ENCODE measurements around the gene RBM39. TPM values are rescaled to one million over a fixed set of nuclear protein-coding genes. Genes with fewer than 3 reads are reported as not detected.

The RBM39 gene
- polyA plus RNA-seq, 1 donor = 282 TPM

DNA sequence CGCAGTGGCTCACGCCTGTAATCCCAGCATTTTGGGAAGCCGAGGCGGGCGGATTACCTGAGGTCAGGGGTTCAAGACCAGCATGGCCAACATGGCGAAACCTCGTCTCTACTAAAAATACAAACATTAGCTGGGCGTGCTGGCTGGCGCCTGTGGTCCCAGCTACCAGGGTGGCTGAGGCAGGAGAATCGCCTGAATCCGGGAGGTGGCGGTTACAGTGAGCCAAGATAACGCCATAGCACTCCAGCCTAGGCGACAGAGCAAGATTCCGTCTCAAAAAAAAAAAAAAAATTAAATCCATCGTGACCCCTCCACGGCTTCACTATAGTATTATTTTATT lies 76.1 kb downstream of the RBM39 start:
- no peak for DNase-seq

DNA sequence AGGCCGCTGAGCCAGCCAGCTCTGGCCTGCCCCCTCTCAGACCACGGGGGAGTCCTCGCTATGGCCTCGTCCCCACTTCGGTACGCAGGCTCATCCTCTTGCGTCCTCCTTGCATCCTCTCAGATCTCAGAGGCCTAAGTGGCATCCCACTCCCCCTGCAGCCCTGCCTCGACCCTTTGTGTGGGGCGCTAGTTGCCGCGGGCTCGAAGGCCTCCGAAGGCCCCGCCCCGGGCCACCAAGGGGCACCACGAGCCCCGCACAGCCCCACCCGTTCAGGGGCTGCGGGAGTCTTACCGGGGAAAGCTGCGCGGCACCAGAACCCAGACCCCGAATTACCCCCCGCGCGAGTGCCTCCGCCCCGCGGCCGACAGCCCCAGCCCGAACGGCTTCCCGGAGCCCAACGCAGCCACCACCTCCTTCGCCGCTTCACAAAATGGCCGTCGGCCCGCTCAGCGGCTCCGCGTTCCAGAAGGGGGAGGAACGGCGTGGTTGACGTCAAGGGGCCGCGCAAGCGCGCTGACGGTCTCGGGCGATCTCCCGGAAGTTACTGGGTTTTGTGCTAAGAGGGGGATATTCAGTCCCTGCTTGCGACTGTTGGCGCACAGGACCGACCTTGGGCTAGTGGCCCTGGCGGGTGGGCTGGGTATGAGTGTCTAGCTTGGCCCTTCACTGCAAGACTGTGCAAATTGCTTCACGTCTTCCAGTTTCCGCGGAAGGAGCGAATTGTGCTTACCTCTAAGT lies 77.4 kb downstream of the RBM39 start, which contains the start of the genes CPNE1 and RBM12:
Gene CPNE1 (minus strand): TSS at position 435 of the 741 bp plus-strand sequence. CDS start 31,977 bp downstream, outside the sequence.
Gene RBM12 (minus strand): TSS at position 435 of the 741 bp plus-strand sequence. CDS start 9,578 bp downstream, outside the sequence.
- peak; percentile 95 for DNase-seq

DNA sequence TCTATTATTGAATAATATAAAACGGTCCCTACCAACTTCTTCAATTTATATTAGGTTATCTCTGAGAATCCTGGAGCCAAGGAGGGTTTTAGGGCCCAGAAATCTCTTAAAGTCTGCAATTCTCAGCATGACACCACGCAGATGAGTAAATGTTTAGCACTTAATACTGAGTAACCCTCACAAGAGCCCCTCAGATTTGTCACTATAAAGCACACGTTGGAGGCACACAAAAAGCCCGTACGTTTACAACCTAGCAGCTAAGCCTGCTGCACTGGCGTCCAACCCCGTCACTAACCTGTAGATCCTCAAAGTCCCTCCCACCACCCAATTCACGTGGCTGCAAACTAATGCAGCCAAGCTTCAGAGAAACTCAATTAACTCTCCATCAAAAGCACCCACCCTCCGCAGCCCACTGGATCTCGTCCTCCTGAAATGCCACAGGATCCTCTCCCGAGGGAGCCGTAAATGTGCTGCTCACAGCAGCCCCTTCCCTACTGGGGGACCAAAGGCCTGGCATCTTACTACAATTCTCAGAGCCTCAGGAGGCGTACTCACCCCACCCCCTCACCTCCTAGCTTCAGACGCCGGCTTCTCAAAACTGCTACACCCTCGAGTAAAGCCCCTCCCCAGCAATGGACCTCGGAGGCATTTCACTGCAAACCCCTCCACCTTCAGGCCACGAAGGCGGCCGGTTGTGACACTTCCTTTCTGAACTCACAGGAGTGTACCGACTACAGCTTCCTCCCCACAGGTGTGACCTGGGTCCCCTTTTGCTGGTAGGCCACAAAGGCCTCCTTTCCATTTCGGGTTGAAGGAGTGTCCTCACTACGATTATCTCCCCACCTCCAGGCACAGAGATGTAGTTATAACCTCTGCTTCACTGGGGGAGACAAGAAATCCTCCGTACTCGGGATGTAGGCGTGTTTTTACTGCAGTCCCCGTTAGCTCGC lies 78.3 kb downstream of the RBM39 start:
- no peak for DNase-seq

DNA sequence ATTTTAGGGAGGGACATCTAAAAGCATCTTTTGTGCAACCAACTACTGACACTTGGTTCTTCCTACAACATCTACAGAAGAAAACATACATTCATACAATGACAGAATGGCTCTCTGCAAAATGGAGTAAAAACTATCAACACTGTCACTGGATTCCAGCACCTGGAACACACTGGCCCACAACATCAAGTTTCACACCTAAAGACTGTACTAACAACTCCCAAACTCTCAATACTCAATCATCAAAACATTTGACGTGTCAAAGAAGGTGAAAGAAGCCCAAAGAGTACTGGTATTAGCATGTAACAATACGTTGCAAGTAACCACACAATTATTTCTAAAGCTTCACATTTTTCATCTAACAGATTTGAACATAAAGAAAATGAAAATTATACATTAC lies 79.5 kb downstream of the RBM39 start:
- DNase-seq = no peak

DNA sequence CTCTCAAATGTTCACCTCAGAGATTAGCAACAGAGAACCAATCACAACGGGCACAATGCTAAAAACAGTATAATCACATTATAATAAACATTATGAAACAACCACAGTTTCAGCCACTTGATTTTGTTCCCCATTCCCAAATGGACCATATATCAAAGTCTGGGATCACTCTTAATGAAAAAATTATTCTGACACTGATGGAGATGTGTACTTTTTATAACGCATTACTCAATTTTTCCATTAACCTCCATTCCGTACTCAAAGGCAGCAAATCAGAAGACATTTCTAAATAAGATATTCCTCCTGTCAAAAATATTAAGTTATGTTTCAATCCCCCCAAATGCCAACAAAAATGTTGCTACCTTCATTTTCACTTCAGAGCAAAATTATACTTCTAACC lies 80.2 kb downstream of the RBM39 start:
- DNase-seq = no peak

DNA sequence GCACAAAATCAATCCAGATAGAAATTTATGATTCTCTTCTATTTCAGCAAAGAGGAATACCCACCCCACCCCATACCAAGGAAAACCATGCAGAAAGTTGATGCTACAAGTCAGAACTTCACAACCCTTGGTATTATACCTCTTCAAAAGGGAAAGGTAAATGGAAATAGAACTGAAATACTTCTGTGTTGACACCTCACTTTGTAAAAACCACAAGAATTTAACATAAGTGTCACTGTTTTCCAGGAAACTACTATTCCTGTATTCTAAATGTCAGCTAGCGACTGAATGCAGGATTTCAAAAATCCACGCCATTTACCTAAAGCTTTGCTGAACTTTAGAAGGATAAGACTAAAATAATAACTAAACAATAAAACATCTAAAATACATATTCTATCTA lies 81.0 kb downstream of the RBM39 start:
- no peak for DNase-seq

DNA sequence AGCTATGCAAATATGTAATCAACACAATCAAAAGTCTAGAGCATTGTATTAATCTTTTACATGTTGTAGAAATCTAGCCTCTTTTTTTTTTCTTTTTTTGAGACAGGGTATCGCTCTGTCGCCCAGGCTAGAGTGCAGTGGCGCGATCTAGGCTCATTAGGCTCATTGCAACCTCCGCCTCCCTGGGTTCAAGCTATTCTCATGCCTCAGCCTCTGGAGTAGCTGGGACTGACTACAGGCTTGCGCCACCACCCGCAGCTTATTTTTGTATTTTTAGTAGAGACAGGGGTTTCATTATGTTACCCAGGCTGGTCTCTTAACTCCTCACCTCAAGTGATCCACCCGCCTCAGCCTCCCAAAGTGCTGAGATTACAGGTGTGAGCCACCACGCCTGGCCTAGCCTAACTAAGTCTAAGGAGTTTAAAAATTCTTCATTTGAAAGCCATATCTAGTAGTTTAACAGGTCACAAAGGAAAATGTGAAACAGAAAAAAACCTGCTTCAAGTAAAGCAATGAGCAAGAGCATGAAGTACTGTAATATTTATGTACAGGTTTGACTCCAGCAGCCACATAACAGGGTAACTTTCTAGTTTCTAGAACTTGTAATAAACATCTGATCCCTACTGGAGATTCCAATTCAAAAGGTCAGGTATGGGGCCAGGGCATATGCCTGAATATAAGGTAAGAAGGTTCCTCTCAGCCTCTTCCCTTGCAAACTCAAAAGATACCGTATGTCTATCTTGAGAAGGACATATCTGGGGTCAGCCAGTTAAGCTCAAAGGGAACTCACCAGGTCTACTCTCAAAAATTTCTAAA lies 81.7 kb downstream of the RBM39 start:
- DNase-seq = no peak

DNA sequence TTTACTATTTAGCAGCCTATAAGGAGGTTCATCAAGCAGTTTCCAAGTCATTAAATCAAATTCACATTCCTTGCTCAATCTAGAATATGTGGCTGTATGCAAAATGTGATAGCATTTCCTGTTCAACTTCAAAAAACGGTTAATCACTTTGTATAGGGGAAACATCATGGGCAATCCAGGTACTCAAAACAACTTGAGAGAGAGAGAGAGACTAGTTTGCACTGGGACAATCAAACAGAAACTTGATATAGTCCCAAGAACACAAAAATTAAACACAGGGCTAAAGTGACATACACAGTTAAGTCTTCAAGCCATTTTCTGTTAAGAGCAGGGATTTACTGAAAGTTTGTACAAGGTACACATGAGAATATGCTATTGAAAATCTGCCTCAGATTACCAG lies 84.8 kb downstream of the RBM39 start:
- no peak for DNase-seq

DNA sequence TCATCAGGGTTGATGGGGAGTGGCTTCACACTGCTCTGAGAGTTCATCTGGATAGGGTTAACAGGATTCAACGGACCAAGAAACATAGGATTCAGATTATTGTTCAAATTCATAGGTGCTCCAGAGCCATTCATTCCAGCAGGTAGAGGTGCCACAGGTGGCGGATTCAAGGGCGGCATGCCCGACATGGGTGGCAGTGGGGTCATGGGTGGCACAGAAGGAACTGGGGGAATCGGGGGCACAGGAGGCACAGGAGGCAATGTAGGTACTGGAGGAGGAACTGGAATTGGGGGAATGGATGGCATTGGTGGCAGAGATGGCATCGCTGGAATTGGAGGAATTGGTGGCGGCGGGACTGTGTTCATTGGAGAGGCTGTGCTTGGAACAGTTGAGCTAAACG lies 87.6 kb downstream of the RBM39 start:
- DNase-seq = no peak

DNA sequence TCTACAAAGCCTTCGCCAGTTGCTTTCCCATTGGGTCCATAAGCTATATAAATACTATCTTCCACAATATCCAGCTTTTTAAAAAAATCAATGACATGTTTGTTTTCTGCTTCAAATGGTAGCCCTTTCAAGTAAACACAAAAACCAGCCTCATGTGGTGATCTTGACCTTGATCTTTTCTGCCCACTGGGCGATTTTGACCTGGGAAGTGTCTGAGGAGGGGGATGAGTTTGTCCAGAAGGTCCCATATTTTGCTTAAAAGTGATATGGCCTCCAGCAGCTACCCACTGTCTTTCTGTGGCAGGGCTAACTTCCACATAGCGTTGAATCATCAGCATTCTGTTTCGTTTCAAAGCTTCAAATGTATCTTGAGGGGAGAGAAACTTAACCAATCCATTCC lies 88.2 kb downstream of the RBM39 start:
- DNase-seq = no peak

Other genes with a start within 250 kb of the RBM39 start
- not detected for gene C20orf173, start 212.6 kb downstream of the RBM39 start, polyA plus RNA-seq (ENCODE audit: insufficient read length)
- 218 TPM for gene ERGIC3, start 200.2 kb downstream of the RBM39 start, polyA plus RNA-seq (ENCODE audit: insufficient read length)
- gene SPAG4, start 126.4 kb downstream of the RBM39 start, polyA plus RNA-seq (ENCODE audit: insufficient read length) = 3.7 TPM
- 144 TPM for gene CPNE1, start 77.4 kb downstream of the RBM39 start, polyA plus RNA-seq (ENCODE audit: insufficient read length)
- gene RBM12, start 77.4 kb downstream of the RBM39 start, polyA plus RNA-seq (ENCODE audit: insufficient read length) = 49.3 TPM
- 16.1 TPM for gene NFS1, start 42.9 kb downstream of the RBM39 start, polyA plus RNA-seq (ENCODE audit: insufficient read length)
- gene ROMO1, start 42.9 kb downstream of the RBM39 start, polyA plus RNA-seq (ENCODE audit: insufficient read length) = 76.7 TPM
- 29.4 TPM for gene PHF20, start 29.8 kb upstream of the RBM39 start, polyA plus RNA-seq (ENCODE audit: insufficient read length)
- gene SCAND1, start 212.2 kb upstream of the RBM39 start, polyA plus RNA-seq (ENCODE audit: insufficient read length) = 35.5 TPM
- gene CNBD2, start 226.3 kb upstream of the RBM39 start, polyA plus RNA-seq (ENCODE audit: insufficient read length) = 0.19 TPM